Activated T-cell treated with anti-CD3 and anti-CD28 coated beads, Interleukin-2, amount 50 U/mL, for 72 hours (primary cell): ENCODE results near the gene TFCP2L1. TPM values are rescaled to one million over a fixed set of nuclear protein-coding genes. Genes with fewer than 3 reads are reported as not detected.

Experiments used
- total RNA-seq, 2 donors: library from RNA; stranded (reverse); gene quantifications; one replicate each; pipeline ENCODE4 v1.2.3, GENCODE V29; 2022

The TFCP2L1 gene
- total RNA-seq, 2 donors from 2014 or later, result 0.10 to 0.16 TPM

Other genes with a start within 250 kb of the TFCP2L1 start
- not detected for gene RNU4ATAC, start 245.7 kb upstream of the TFCP2L1 start, total RNA-seq